ENCODE measurements around the gene CALY.

GRCh38 chr10:133276100-133276434, 60.6 kb downstream of the CALY start:
- TF ChIP-seq, protein P1, sequence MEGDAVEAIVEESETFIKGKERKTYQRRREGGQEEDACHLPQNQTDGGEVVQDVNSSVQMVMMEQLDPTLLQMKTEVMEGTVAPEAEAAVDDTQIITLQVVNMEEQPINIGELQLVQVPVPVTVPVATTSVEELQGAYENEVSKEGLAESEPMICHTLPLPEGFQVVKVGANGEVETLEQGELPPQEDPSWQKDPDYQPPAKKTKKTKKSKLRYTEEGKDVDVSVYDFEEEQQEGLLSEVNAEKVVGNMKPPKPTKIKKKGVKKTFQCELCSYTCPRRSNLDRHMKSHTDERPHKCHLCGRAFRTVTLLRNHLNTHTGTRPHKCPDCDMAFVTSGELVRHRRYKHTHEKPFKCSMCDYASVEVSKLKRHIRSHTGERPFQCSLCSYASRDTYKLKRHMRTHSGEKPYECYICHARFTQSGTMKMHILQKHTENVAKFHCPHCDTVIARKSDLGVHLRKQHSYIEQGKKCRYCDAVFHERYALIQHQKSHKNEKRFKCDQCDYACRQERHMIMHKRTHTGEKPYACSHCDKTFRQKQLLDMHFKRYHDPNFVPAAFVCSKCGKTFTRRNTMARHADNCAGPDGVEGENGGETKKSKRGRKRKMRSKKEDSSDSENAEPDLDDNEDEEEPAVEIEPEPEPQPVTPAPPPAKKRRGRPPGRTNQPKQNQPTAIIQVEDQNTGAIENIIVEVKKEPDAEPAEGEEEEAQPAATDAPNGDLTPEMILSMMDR (IDR thresholded peaks at IDR 0.05), result no peak
- no peak for TF ChIP-seq POLR2A (IDR thresholded peaks at IDR 0.05)

All from heart left ventricle (tissue), 13 donors.